ENCODE measurements around the gene SMG1. TPM values are rescaled to one million over a fixed set of nuclear protein-coding genes. Genes with fewer than 3 reads are reported as not detected.
"Not testable (repeated sequence)": the region's sequence is repeated elsewhere in the genome, so short reads cannot be mapped to it uniquely, and the experiment has no call there.

SMG1 gene
- 37.9 TPM for total RNA-seq
- long read RNA-seq, partial matches to known transcripts = 0 of 2 reads
- long read RNA-seq, other reads (novel, unspliced or antisense) = 2 of 2 reads

GRCh38 chr16:18925986-18926865 lies at the start of gene SMG1:
Gene SMG1 (minus strand): TSS chr16:18926408. CDS start chr16:18926041, 367 bp downstream.
- ATAC-seq (peak; percentile 97), DNase-seq (ENCODE audit: missing footprints) (peak; percentile 97)
- intact Hi-C loops (cut with DNase I) = not testable (repeated sequence)

DNA sequence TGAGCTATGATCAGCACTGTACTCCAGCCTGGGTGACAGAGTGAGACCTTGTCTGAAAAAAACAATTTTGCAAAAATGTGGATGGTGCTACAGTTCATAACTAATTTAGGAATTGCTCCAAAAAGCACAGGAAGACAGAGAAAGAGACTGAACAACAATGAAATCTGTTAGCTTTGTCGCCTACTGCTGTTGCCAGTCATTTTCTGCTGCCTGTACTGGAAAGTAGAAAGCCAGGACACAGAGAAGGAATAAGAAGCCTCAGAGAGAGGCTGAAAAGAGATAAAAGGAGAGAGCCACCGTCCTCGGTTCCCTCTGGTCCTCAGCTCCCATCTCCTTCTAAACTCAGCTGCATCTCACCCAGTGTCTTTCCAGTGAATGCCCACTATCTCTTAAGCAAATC lies 48.9 kb upstream of the SMG1 start:
- no peak for DNase-seq (ENCODE audit: missing footprints)
- ATAC-seq = no peak
- intact Hi-C loops (cut with DNase I) = no loop called here

DNA sequence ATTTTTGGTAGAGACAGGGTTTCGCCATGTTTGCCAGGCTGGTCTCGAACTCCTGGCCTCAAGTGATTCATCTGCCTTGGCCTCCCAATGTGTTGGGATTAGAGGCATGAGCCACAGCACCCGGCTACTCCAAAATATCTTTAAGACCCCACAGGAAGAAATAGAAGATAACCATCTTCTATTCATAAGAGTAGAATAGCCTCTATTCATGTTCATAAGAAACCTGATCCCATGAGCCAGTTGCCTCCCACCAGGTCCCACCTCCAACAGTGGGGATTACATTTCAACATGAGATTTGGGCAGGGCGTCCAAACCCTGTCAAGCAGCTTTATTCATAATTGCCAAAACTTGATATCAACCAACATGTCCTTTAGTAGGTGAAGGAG lies 43.6 kb upstream of the SMG1 start:
- ATAC-seq = no peak
- intact Hi-C loops (cut with DNase I) = loop anchor here (5.0 to 10.0 kb wide), 2 partner anchors 55 to 168 kb away; partner anchors contain the start of gene ARL6IP1
- DNase-seq (ENCODE audit: missing footprints) = no peak

- DNase-seq (ENCODE audit: missing footprints) (peak; percentile 94), ATAC-seq (peak; percentile 92)
- intact Hi-C loops (cut with DNase I) = loop anchor here (5.0 to 10.0 kb wide), 2 partner anchors 54 to 167 kb away; partner anchors contain the start of gene ARL6IP1
Observed at GRCh38 chr16:18969050-18969854, 43.0 kb upstream of the SMG1 start.

DNA sequence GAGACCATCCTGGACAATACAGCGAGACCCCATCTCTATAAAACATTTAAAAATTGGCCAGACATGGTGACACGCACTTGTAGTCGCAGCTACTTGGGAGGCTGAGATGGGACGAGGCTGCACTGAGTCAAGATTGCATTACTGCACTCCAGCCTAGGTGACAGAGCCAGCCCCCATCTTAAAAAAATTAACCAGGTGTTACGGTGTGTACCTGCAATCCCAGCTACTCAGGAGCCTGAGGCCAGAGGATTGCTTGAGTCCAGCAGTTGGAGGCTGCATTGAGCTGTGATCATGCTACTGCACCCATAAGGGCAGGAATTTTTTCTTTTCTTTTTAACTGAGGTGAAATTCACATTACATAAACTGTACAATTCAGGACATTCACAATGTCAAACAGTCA lies 40.6 kb upstream of the SMG1 start:
- intact Hi-C loops (cut with DNase I) = loop anchor here (5.0 to 10.0 kb wide), 2 partner anchors 52 to 164 kb away; partner anchors contain the start of gene ARL6IP1
- DNase-seq (ENCODE audit: missing footprints) = no peak
- ATAC-seq = no peak

- DNase-seq (ENCODE audit: missing footprints) = no peak
- intact Hi-C loops (cut with DNase I) = loop anchor here (5.0 to 10.0 kb wide), 2 partner anchors 51 to 163 kb away; partner anchors contain the start of gene ARL6IP1
- ATAC-seq = no peak
Observed at GRCh38 chr16:18965555-18965954, 39.3 kb upstream of the SMG1 start.

DNA sequence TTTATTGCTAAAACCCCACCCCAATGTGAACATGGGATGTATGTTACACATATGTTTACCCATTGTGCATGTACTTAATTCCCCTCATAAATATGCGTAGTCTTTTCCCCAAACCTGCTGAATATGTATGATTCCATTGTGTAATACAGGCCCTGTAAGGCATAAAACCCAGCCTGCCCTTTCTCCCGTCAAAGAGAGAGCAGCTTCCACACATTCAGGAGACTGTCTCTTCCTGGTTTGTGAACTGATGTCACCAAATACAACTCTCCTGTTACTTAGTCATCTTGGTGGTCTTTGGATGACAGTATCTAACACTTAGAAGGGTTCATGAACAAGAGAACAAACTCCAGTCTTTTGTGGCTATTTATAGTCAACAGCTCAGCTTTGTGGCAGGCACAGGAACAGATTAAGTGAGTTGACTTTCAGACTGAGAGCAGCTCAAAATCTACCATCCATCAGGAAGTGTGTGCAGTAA lies 32.9 kb upstream of the SMG1 start:
- intact Hi-C loops (cut with DNase I) = loop anchor here (1.0 kb wide), 1 partner anchor 26 kb away; no protein-coding TSS in a partner anchor
- no peak for DNase-seq (ENCODE audit: missing footprints)
- ATAC-seq = peak; percentile 51

- ATAC-seq (no peak), DNase-seq (ENCODE audit: missing footprints) (no peak)
- intact Hi-C loops (cut with DNase I) = loop anchor here (1.0 kb wide), 1 partner anchor 25 kb away; no protein-coding TSS in a partner anchor
Observed at GRCh38 chr16:18958621-18959029, 32.4 kb upstream of the SMG1 start.

- intact Hi-C loops (cut with DNase I); ATAC-seq; DNase-seq (ENCODE audit: missing footprints): not testable (repeated sequence)
Observed at GRCh38 chr16:18956658-18957241, 30.5 kb upstream of the SMG1 start.

DNA sequence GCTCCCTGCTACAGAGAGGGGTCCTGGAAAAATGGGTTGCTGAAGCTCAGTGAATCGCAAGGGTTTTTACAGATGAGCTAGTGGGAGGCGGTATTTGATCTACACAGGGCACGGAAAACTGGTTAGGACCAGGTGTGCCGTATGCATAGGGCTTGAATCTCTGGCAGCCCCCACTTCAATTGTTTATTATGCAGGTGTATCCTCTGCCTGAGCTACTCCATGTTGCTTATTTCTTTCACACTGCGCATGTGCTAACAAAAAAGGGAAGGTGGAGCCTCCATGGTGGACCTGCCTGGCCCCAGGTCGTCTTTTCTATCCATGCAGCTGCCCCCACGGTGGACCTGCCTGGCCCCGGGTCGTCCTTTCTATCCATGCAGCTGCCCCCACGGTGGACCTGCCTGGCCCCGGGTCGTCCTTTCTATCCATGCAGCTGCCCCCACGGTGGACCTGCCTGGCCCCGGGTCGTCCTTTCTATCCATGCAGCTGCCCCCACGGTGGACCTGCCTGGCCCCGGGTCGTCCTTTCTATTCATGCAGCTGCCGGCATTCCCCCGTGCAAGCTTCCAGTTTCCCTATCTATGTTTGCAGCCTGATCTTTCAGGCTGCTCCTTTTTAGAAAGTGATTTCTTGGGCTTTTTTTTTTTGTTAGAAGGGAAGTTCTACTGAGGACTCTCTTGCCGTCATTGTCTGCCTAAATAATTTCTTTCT lies 29.8 kb upstream of the SMG1 start:
- intact Hi-C loops (cut with DNase I); DNase-seq (ENCODE audit: missing footprints); ATAC-seq: not testable (repeated sequence)

GRCh38 chr16:18953547-18953946 lies 27.3 kb upstream of the SMG1 start:
- intact Hi-C loops (cut with DNase I) = no loop called here
- DNase-seq (ENCODE audit: missing footprints) (no peak), ATAC-seq (no peak)

DNA sequence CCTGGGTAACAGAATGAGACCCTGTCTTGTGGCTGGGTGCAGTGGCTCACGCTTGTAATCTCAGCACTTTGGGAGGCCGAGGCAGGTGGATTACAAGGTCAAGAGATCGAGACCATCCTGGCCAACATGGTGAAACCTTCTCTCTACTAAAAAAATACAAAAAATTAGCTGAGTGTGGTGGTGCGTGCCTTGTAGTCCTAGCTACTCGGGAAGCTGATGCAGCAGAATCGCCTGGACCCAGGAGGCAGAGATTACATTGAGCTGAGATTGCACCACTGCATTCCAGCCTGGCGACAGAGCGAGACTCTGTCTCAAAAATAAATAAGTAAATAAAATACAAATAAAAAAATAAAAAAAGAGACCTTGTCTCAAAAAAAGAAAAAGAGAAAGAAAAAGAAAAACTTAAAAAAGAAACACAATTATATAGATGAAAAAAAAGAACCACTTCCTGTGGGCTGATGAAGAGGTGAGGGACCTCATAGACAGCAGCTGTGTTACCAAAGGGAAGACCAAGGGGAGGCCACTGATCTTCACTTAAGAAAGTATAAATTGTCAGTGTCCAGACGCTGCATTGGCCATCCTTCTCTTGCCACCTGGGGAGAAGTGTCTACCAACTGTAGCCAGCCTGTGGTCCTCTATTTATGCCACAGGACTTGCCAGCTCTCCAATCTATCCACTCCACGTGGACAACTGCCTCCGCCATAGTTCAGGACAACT lies 24.4 kb upstream of the SMG1 start:
- ATAC-seq (no peak), DNase-seq (ENCODE audit: missing footprints) (no peak)
- intact Hi-C loops (cut with DNase I) = no loop called here

- intact Hi-C loops (cut with DNase I) = no loop called here
- ATAC-seq (no peak), DNase-seq (ENCODE audit: missing footprints) (no peak)
Observed at GRCh38 chr16:18948372-18949020, 22.3 kb upstream of the SMG1 start.

- DNase-seq (ENCODE audit: missing footprints) (no peak), ATAC-seq (no peak)
- intact Hi-C loops (cut with DNase I) = no loop called here
Observed at GRCh38 chr16:18945233-18945632, 19.0 kb upstream of the SMG1 start.

DNA sequence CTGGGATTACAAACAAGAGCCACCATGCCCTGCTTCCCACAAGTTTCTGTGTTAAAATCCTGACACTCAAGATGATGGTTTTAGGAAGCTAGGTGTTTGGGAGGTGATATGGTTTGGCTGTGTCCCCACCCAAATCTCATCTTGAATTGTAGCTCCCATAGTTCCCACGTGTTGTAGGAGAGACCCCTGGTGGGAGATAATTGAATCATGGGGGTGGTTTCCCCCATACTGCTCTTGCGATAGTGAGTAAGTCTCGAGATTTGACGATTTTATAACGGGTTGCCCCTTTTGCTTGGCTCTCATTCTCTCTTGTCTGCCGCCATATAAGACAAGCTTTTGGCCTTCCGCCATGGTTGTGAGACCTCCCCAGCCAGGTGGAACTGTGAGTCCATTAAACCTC lies 17.2 kb upstream of the SMG1 start:
- ATAC-seq (no peak), DNase-seq (ENCODE audit: missing footprints) (no peak)
- intact Hi-C loops (cut with DNase I) = no loop called here

- intact Hi-C loops (cut with DNase I) = no loop called here
- ATAC-seq (no peak), DNase-seq (ENCODE audit: missing footprints) (no peak)
Observed at GRCh38 chr16:18942061-18942460, 15.9 kb upstream of the SMG1 start.

DNA sequence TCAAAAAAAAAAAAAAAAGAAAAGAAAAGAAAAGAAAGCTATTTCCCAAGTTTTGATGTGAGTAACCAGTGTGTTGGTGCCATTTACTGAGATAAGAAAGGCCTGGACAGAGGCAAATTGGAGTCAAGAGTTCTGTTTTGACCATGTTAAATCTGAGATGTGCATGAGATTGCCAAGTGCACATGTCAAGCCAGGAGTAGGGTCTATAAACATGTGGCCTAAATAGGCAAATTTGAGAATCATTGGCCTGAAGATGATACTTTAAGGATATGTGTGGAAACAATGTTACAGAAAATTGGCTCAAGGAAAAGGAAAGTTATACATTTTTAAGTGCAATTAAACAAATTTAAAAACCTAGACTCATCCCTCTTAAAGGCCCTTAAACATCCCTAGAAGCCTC lies 15.3 kb upstream of the SMG1 start:
- ATAC-seq = no peak
- intact Hi-C loops (cut with DNase I) = no loop called here

More for the DNA sequence above, 15.3 kb upstream of the SMG1 start:
- no peak for DNase-seq (ENCODE audit: missing footprints)
